ENCODE results near the gene ATOH8. TPM values are rescaled to one million over a fixed set of nuclear protein-coding genes. Genes with fewer than 3 reads are reported as not detected.

ATOH8 gene
- total and polyA plus RNA-seq, 2 donors from 2014 or later = 11.2 to 18.6 TPM

- no peak for DNase-seq
- Histone ChIP-seq H3K27me3 (ENCODE audit: control insufficient read depth, insufficient read depth, low read length) (no peaks in the 10 kb centered on the region), H3K9ac (ENCODE audit: low read length in 3 of 3) (no peak overlapping the region), H3K27ac (ENCODE audit: low read depth in 2 of 2, low read length in 2 of 2) (no peak overlapping the region), H3K4me3 (ENCODE audit: low read length in 3 of 3) (no peak overlapping the region), H3K9me3 (ENCODE audit: control insufficient read depth in 2 of 3, insufficient read depth in 1 of 3, low read length in 3 of 3) (no peaks in the 10 kb centered on the region), H3K4me1 (ENCODE audit: control insufficient read depth in 2 of 3, insufficient read depth in 2 of 3, low read depth in 1 of 3, low read length in 3 of 3) (peaks cover 0 to 8% (median 3%) of the 10 kb centered on the region in 3 donors), H3K36me3 (ENCODE audit: control insufficient read depth in 2 of 3, insufficient read depth in 3 of 3, low read length in 3 of 3) (no peaks in the 10 kb centered on the region)
- intact Hi-C loops (cut with DNase I) = no loop called here
- no peak for FAIRE-seq
- no peak for TF ChIP-seq CTCF (IDR thresholded peaks at IDR 0.05; ENCODE audit: borderline replicate concordance, extremely low read depth, insufficient read depth)
Measured at GRCh38 chr2:85786444-85786843, 32.7 kb downstream of the ATOH8 start.

- FAIRE-seq (no peak), DNase-seq (peak in 1 of 5 donors; percentile 63)
- H3K9me3 ChIP-seq (ENCODE audit: control insufficient read depth in 2 of 3, insufficient read depth in 1 of 3, low read length in 3 of 3) = no peaks in the 10 kb centered on the region
- no peak overlapping the region for H3K9ac ChIP-seq (ENCODE audit: low read length in 3 of 3)
- no peak for TF ChIP-seq CTCF (IDR thresholded peaks at IDR 0.05; ENCODE audit: borderline replicate concordance, extremely low read depth, insufficient read depth)
- H3K4me3 ChIP-seq (ENCODE audit: low read length in 3 of 3) = no peak overlapping the region
- peaks cover 0 to 9% (median 3%) of the 10 kb centered on the region in 3 donors for H3K4me1 ChIP-seq (ENCODE audit: control insufficient read depth in 2 of 3, insufficient read depth in 2 of 3, low read depth in 1 of 3, low read length in 3 of 3)
- no peaks in the 10 kb centered on the region for H3K36me3 ChIP-seq (ENCODE audit: control insufficient read depth in 2 of 3, insufficient read depth in 3 of 3, low read length in 3 of 3)
- no peaks in the 10 kb centered on the region for H3K27me3 ChIP-seq (ENCODE audit: control insufficient read depth, insufficient read depth, low read length)
- intact Hi-C loops (cut with DNase I) = no loop called here
- H3K27ac ChIP-seq (ENCODE audit: low read depth in 2 of 2, low read length in 2 of 2) = no peak overlapping the region
Measured at GRCh38 chr2:85786865-85787264, 33.1 kb downstream of the ATOH8 start.

GRCh38 chr2:85787282-85787980, 33.6 kb downstream of the ATOH8 start:
- intact Hi-C loops (cut with DNase I) = no loop called here
- no peak overlapping the region for H3K4me3 ChIP-seq (ENCODE audit: low read length in 3 of 3)
- H3K4me1 ChIP-seq (ENCODE audit: control insufficient read depth in 2 of 3, insufficient read depth in 2 of 3, low read depth in 1 of 3, low read length in 3 of 3) = peaks cover 0 to 11% (median 3%) of the 10 kb centered on the region in 3 donors
- TF ChIP-seq CTCF (IDR thresholded peaks at IDR 0.05; ENCODE audit: borderline replicate concordance, extremely low read depth, insufficient read depth) = no peak
- DNase-seq (peak in 1 of 5 donors; percentile 53), FAIRE-seq (no peak)
- H3K9me3 ChIP-seq (ENCODE audit: control insufficient read depth in 2 of 3, insufficient read depth in 1 of 3, low read length in 3 of 3) = no peaks in the 10 kb centered on the region
- H3K27me3 ChIP-seq (ENCODE audit: control insufficient read depth, insufficient read depth, low read length) = no peaks in the 10 kb centered on the region
- no peak overlapping the region for H3K27ac ChIP-seq (ENCODE audit: low read depth in 2 of 2, low read length in 2 of 2)
- no peaks in the 10 kb centered on the region for H3K36me3 ChIP-seq (ENCODE audit: control insufficient read depth in 2 of 3, insufficient read depth in 3 of 3, low read length in 3 of 3)
- H3K9ac ChIP-seq (ENCODE audit: low read length in 3 of 3) = no peak overlapping the region
